H1 (cell line): ENCODE data around the gene UNC5B. TPM values are rescaled to one million over a fixed set of nuclear protein-coding genes. Genes with fewer than 3 reads are reported as not detected.
A peak's percentile ranks its signal among the peaks of the same experiment; 100 is the strongest.

Experiments
- CTCF ChIA-PET: fragments of 300-600 bp; sonication (Branson Sonifier 250); formaldehyde crosslinking; loops from one replicate; lab custom pipeline; 2021; ENCODE audit not compliant: partially characterized antibody; lab: Charles Lee
- POLR2A ChIA-PET: fragments of 300-600 bp; sonication (Branson Sonifier 250); formaldehyde crosslinking; loops from one replicate; lab custom pipeline; 2021; ENCODE audit warnings: inconsistent platforms; ENCODE audit not compliant: partially characterized antibody; lab: Charles Lee
- DNase-seq, 2 experiments: peaks; one replicate each; pipeline versions ENCODE4 v3.0.0 to v3.0.0-alpha.2; 2010 to 2022; ENCODE audit warnings: low spot score in 2 of 2, low read depth in 1 of 2, mixed read lengths in 1 of 2
- FAIRE-seq: peaks from 2 replicates; lab custom pipeline; 2011; peaks lifted over from hg19 to GRCh38; lab: Jason Lieb, UNC
- H2AFZ ChIP-seq: 2 replicates; pipeline ENCODE4 v1.8.1; 2012; ENCODE audit warnings: low read length, inconsistent platforms
- H2AK5ac ChIP-seq: 2 replicates; pipeline ENCODE4 v1.6.1; 2013; ENCODE audit warnings: low read depth, low read length
- H2BK120ac ChIP-seq: replicated peaks from 2 replicates; pipeline ENCODE3; 2013; ENCODE audit warnings: low read depth, low read length, inconsistent platforms
- H2BK12ac ChIP-seq: 2 replicates; pipeline ENCODE4 v1.6.1; 2013; ENCODE audit warnings: low read depth, low read length
- H2BK15ac ChIP-seq: 2 replicates; pipeline ENCODE4 v1.6.1; 2013; ENCODE audit warnings: low read length
- H2BK20ac ChIP-seq: 2 replicates; pipeline ENCODE4 v1.6.1; 2013; ENCODE audit warnings: low read length
- H2BK5ac ChIP-seq: 2 replicates; pipeline ENCODE4 v1.6.1; 2013; ENCODE audit warnings: low read depth, low read length
- H3K14ac ChIP-seq: 2 replicates; pipeline ENCODE4 v1.6.1; 2013; ENCODE audit warnings: inconsistent platforms; ENCODE audit not compliant: insufficient read length
- H3K18ac ChIP-seq: 2 replicates; pipeline ENCODE4 v1.6.1; 2013; ENCODE audit warnings: low read length; ENCODE audit errors: extremely low read depth
- H3K23ac ChIP-seq: 2 replicates; pipeline ENCODE4 v1.6.1; 2013; ENCODE audit warnings: inconsistent platforms; ENCODE audit not compliant: insufficient read length
- H3K23me2 ChIP-seq: 2 replicates; pipeline ENCODE4 v1.6.1; 2013; ENCODE audit warnings: low read depth, low read length
- H3K27ac ChIP-seq: 2 replicates; pipeline ENCODE4 v1.6.1; 2011; ENCODE audit warnings: low read depth, low read length, inconsistent platforms
- H3K27me3 ChIP-seq, 4 experiments: replicated peaks in 1 of 4; 1 replicate in 1 of 4; 2 replicates in 3 of 4; pipeline versions ENCODE4 v1.6.1 to v1.8.1; 2011 to 2013; ENCODE audit warnings: low read length in 3 of 4, mild to moderate bottlenecking in 3 of 4, inconsistent platforms in 2 of 4, mixed read lengths in 2 of 4, moderate library complexity in 1 of 4; ENCODE audit not compliant: control insufficient read depth in 3 of 4, insufficient read depth in 3 of 4; ENCODE audit errors: extremely low read depth in 1 of 4
- H3K36me3 ChIP-seq, 4 experiments: 2 replicates each; pipeline versions ENCODE4 v1.6.1 to v1.8.1; 2011 to 2013; ENCODE audit warnings: mild to moderate bottlenecking in 4 of 4, low read length in 3 of 4, moderate library complexity in 2 of 4, control low read depth in 1 of 4, inconsistent platforms in 1 of 4; ENCODE audit not compliant: insufficient read depth in 4 of 4, control insufficient read depth in 2 of 4
- H3K4ac ChIP-seq: replicated peaks from 2 replicates; pipeline ENCODE3; 2013; ENCODE audit warnings: low read length, low read depth, mixed read lengths, inconsistent platforms; ENCODE audit not compliant: insufficient read length
- H3K4me1 ChIP-seq, 4 experiments: replicated peaks in 1 of 4; 1 replicate in 1 of 4; 2 replicates in 3 of 4; pipeline versions ENCODE4 v1.6.1 to v1.8.1; 2011 to 2013; ENCODE audit warnings: low read length in 3 of 4, inconsistent platforms in 2 of 4, mixed read lengths in 1 of 4; ENCODE audit not compliant: insufficient read depth in 4 of 4, control insufficient read depth in 3 of 4
- H3K4me2 ChIP-seq, 2 experiments: 2 replicates each; pipeline versions ENCODE4 v1.6.1 to v1.8.1; 2011 to 2013; ENCODE audit warnings: low read depth in 2 of 2, low read length in 2 of 2, control low read depth in 1 of 2, inconsistent platforms in 1 of 2, mild to moderate bottlenecking in 1 of 2; ENCODE audit not compliant: insufficient read depth in 1 of 2
- H3K4me3 ChIP-seq, 4 experiments: fragments of 200-600, 300-600 bp in 1 of 4; sonication (generic), shearing (Covaris generic), sonication (Bioruptor Twin) in 1 of 4; 2 replicates each; pipeline versions ENCODE4 v1.5.1 to v1.8.1; 2011 to 2016; ENCODE audit warnings: low read length in 4 of 4, low read depth in 3 of 4, control low read depth in 2 of 4, inconsistent platforms in 2 of 4, mild to moderate bottlenecking in 2 of 4, mixed read lengths in 1 of 4, moderate library complexity in 1 of 4; ENCODE audit not compliant: insufficient read depth in 2 of 4; ENCODE audit errors: extremely low read depth in 1 of 4
- H3K56ac ChIP-seq: replicated peaks from 2 replicates; pipeline ENCODE3; 2013; ENCODE audit warnings: low read depth, mild to moderate bottlenecking, mixed read lengths, low read length, inconsistent platforms; ENCODE audit not compliant: insufficient read length
- H3K79me1 ChIP-seq: 2 replicates; pipeline ENCODE4 v1.6.1; 2013; ENCODE audit warnings: low read depth, low read length, control low read depth
- H3K79me2 ChIP-seq, 2 experiments: 2 replicates each; pipeline versions ENCODE4 v1.6.1 to v1.8.1; 2012 to 2013; ENCODE audit warnings: low read length in 2 of 2, mild to moderate bottlenecking in 2 of 2, inconsistent platforms in 1 of 2; ENCODE audit not compliant: insufficient read depth in 2 of 2, control insufficient read depth in 1 of 2
- H3K9ac ChIP-seq, 4 experiments: replicated peaks in 1 of 4; 1 replicate in 1 of 4; 2 replicates in 3 of 4; pipeline versions ENCODE4 v1.6.1 to v1.8.1; 2011 to 2013; ENCODE audit warnings: low read depth in 3 of 4, low read length in 3 of 4, control low read depth in 2 of 4, mild to moderate bottlenecking in 2 of 4, moderate library complexity in 2 of 4, inconsistent platforms in 1 of 4; ENCODE audit errors: extremely low read depth in 1 of 4
- H3K9me3 ChIP-seq, 2 experiments: 2 replicates each; pipeline versions ENCODE4 v1.6.1 to v1.8.1; 2012 to 2013; ENCODE audit warnings: mild to moderate bottlenecking in 2 of 2, moderate library complexity in 2 of 2, control low read depth in 1 of 2, inconsistent platforms in 1 of 2, low read depth in 1 of 2, low read length in 1 of 2, mixed read lengths in 1 of 2; ENCODE audit not compliant: insufficient read depth in 2 of 2
- H4K20me1 ChIP-seq, 2 experiments: replicated peaks in 1 of 2; 2 replicates each; pipeline versions ENCODE3 to v1.8.1; 2011 to 2013; ENCODE audit warnings: inconsistent platforms in 2 of 2, low read length in 2 of 2, mild to moderate bottlenecking in 1 of 2; ENCODE audit not compliant: insufficient read depth in 2 of 2, control insufficient read depth in 1 of 2
- H4K5ac ChIP-seq: 2 replicates; pipeline ENCODE4 v1.6.1; 2013; ENCODE audit warnings: low read length, low read depth, mixed read lengths, inconsistent platforms; ENCODE audit not compliant: insufficient read length
- H4K8ac ChIP-seq: 2 replicates; pipeline ENCODE4 v1.8.0; 2013; ENCODE audit warnings: mild to moderate bottlenecking, moderate library complexity, low read length, inconsistent platforms; ENCODE audit not compliant: insufficient read depth; ENCODE audit errors: extremely low read depth
- H4K91ac ChIP-seq: replicated peaks from 2 replicates; pipeline ENCODE3; 2013; ENCODE audit warnings: low read length, mixed read lengths, inconsistent platforms; ENCODE audit not compliant: insufficient read length
- BACH1 ChIP-seq: IDR thresholded peaks from 2 replicates; pipeline ENCODE4 v1.6.1; 2012; ENCODE audit warnings: low read length, improper control_type of control experiment
- CBX8 ChIP-seq: fragments of 300-800, 300-1000 bp; sonication (generic); IDR thresholded peaks from 2 replicates; pipeline ENCODE4 v1.7.1; 2016; ENCODE audit warnings: low read depth, low read length, borderline replicate concordance
- CEBPB ChIP-seq: IDR thresholded peaks from 2 replicates; pipeline ENCODE4 v1.6.1; 2012; ENCODE audit warnings: low read depth, low read length
- JUN ChIP-seq: IDR thresholded peaks from 2 replicates; pipeline ENCODE4 v1.6.1; 2011; ENCODE audit warnings: low read depth, mild to moderate bottlenecking, improper control_type of control experiment, low read length
- KDM4A ChIP-seq: IDR thresholded peaks from one replicate; pipeline ENCODE4 v1.7.1; 2012; ENCODE audit warnings: low read depth, mild to moderate bottlenecking, moderate library complexity, low read length, inconsistent platforms; ENCODE audit not compliant: severe bottlenecking
- NANOG ChIP-seq: IDR thresholded peaks from 2 replicates; pipeline ENCODE4 v1.6.1; 2011; ENCODE audit warnings: low read length, low read depth, mild to moderate bottlenecking, inconsistent platforms; ENCODE audit not compliant: insufficient read depth, poor library complexity, severe bottlenecking
- POU5F1 ChIP-seq: IDR thresholded peaks from 2 replicates; pipeline ENCODE4 v1.6.1; 2011; ENCODE audit warnings: low read depth, mild to moderate bottlenecking, low read length, moderate library complexity
- RFX5 ChIP-seq: IDR thresholded peaks from 2 replicates; pipeline ENCODE4 v1.6.1; 2011; ENCODE audit warnings: low read depth, low read length, improper control_type of control experiment, borderline replicate concordance
- SUZ12 ChIP-seq: fragments of 200-600 bp; sonication (generic); IDR thresholded peaks from 2 replicates; pipeline ENCODE4 v1.6.1; 2012; ENCODE audit warnings: mild to moderate bottlenecking, inconsistent platforms, low read length, moderate library complexity, mixed read lengths
- TAF1 ChIP-seq: IDR thresholded peaks from 2 replicates; pipeline ENCODE4 v1.6.1; 2011; ENCODE audit warnings: mild to moderate bottlenecking, low read depth, low read length
- TBP ChIP-seq: IDR thresholded peaks from 2 replicates; pipeline ENCODE4 v1.6.1; 2011; ENCODE audit warnings: low read depth, low read length, improper control_type of control experiment
- WGBS, 2 experiments: shearing (Covaris generic) in 1 of 2; methylation state at CpG; one replicate each; pipeline versions ENCODE4 v1.1.6 to v1.1.7; 2013 to 2015; ENCODE audit warnings: low lambda C conversion rate in 2 of 2, mixed read lengths in 2 of 2, inconsistent platforms in 1 of 2, low coverage in 1 of 2, missing lambda C conversion rate in 1 of 2; ENCODE audit not compliant: insufficient replicate concordance in 2 of 2, insufficient coverage in 1 of 2, insufficient read length in 1 of 2; ENCODE audit errors: extremely low coverage in 1 of 2, missing lambda C conversion rate in 1 of 2; 5-methylcytosine and 5-hydroxymethylcytosine counted together
- polyA plus RNA-seq, 7 experiments: library from polyadenylated mRNA; depleted of rRNA in 3 of 7; stranded (reverse) in 5 of 7; unstranded in 2 of 7; fragments of >200 nt in 5 of 7; fragments of 200-250 nt in 2 of 7; gene quantifications; 1 replicate in 5 of 7; 2 replicates in 1 of 7; 4 replicates in 1 of 7; pipeline versions ENCODE4 v1.2.1 to v1.2.3, GENCODE V29; 2011 to 2013; ENCODE audit warnings: missing spikeins in 2 of 7, mixed read lengths in 2 of 7
- total RNA-seq: library from RNA; stranded (reverse); fragmentation: NEBNext Ultra II Directional; extraction: Animal tissue kit (Norgen Biotek cat#: 25700); gene quantifications from 2 replicates; pipeline ENCODE4 v1.2.1, GENCODE V29; 2021
- TF ChIP-seq, protein P1 (sequence below): IDR thresholded peaks from 2 replicates; pipeline ENCODE4 v1.6.1; 2012; ENCODE audit warnings: inconsistent platforms

UNC5B gene
- total and polyA plus RNA-seq, 2 of the 8 experiments (the other 6 are each of a cell fraction or from before 2014, with no cell fraction given): 27.9 to 31.8 TPM

DNA sequence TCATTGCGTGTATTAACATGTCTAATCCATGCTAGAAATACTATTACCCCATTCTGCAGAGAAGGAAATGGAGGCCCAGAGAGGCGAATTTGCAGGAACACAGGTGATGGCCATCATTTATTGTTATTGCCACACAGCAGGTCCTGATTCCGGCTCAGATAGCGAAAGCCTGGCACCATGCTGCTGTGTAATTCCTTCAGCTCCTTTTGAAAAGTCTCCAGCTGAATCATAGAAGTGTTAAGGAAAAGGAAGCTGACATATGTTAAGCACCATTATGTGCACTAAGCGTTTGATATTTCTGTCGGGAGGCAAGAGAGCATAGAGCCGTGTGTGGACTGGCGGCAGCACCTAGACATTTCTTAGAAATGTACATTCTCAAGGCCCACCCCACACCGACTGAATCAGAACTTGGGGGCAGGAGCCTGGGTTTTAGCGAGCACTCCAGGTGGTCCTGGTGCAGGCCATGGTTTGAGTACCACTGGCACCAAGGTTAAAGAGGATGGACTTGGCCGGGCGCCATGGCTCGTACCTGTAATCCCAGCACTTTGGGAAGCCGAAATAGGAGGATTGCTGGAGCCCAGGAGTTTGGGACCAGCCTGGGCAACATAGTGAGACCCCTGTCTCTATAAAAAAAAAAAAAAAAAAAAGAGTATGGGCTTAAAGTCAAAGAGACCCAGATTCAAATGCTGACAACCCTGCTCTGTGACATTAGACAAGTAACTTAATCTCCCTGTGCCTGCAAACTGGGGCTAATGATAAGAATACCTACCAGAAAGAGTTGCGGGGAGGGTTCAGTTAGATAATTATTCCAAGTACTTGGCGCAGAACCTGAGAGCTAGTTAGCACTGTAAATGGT, 52.2 kb downstream of the UNC5B start:
- Histone ChIP-seq H2AFZ (no peak overlapping the region), H3K9ac (no peak overlapping the region), H2BK120ac (no peak overlapping the region), H3K23me2 (no peaks in the 10 kb centered on the region), H3K36me3 (no peaks in the 10 kb centered on the region), H3K4me2 (no peak overlapping the region; a peak in 1 of 4 replicates), H2BK15ac (no peak overlapping the region), H4K8ac (no peak overlapping the region), H3K56ac (no peak overlapping the region), H3K18ac (0 out of 2 replicates have a peak overlapping the region, but pooled peaks have one; percentile 79), H3K9me3 (no peaks in the 10 kb centered on the region), H3K4me1 (peaks cover 26 to 71% (median 50%) of the 10 kb centered on the region in 4 experiments), H2BK12ac (0 out of 2 replicates have a peak overlapping the region, but pooled peaks have one; percentile 93), H4K20me1 (peaks cover 2 to 4% of the 10 kb centered on the region in 2 experiments), H3K14ac (no peak overlapping the region), H2AK5ac (0 out of 2 replicates have a peak overlapping the region, but pooled peaks have one; percentile 14), H3K4ac (no peak overlapping the region), H2BK5ac (no peak overlapping the region), H2BK20ac (no peak overlapping the region), H3K79me1 (peaks cover 5% of the 10 kb centered on the region), H3K27ac (no peak overlapping the region), H3K4me3 (no peak overlapping the region), H3K27me3 (peaks cover 0 to 2% (median 0%) of the 10 kb centered on the region in 4 experiments; a peak in 1 of 7 replicates), H3K79me2 (peaks cover 0 to 4% of the 10 kb centered on the region in 2 experiments; a peak in 1 of 4 replicates), H4K5ac (no peak overlapping the region), H4K91ac (no peak overlapping the region), H3K23ac (no peak overlapping the region)
- ChIA-PET POLR2A (interaction anchor here (1.1 to 6.8 kb wide), 6 partner anchors 10 to 51 kb away, joined by 3 to 45 read pairs (median 4); no protein-coding TSS in a partner anchor), CTCF (interaction anchor here (0.6 to 9.8 kb wide), 12 partner anchors 9 to 453 kb away, joined by 3 to 138 read pairs (median 7); no protein-coding TSS in a partner anchor)
- 86% methylated on average over 16 of the region's 16 CpGs; no CpG with 5 or more reads in 1 of the 2 experiments for WGBS, 2 experiments
- FAIRE-seq (no peak), DNase-seq (no peak)
- TF ChIP-seq, protein P1, sequence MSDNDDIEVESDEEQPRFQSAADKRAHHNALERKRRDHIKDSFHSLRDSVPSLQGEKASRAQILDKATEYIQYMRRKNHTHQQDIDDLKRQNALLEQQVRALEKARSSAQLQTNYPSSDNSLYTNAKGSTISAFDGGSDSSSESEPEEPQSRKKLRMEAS: no peak
- TF ChIP-seq CEBPB: no peak
- TF ChIP-seq RFX5: no peak
- TF ChIP-seq POU5F1: no peak
- no peak for TF ChIP-seq TBP
- TF ChIP-seq KDM4A: no peak
- no peak for TF ChIP-seq BACH1
- no peak for TF ChIP-seq SUZ12
- TF ChIP-seq CBX8: no peak
- TF ChIP-seq JUN: no peak
- TF ChIP-seq TAF1: no peak
- no peak for TF ChIP-seq NANOG
